SK-N-SH (cell line): ENCODE data around the gene CEP131. TPM values are rescaled to one million over a fixed set of nuclear protein-coding genes. Genes with fewer than 3 reads are reported as not detected.

Source experiments
- CTCF ChIA-PET: fragments of 300-600, 350-600 bp; formaldehyde crosslinking; extraction: SDS; loops from one replicate; lab custom pipeline; 2021; lab: Yijun Ruan, JAX
- POLR2A ChIA-PET: fragments of 350-600 bp; sonication (Branson Sonifier 250); formaldehyde crosslinking; extraction: SDS; loops from one replicate; lab custom pipeline; 2020; ENCODE audit warnings: antibody characterized with exemption, inconsistent platforms; lab: Yijun Ruan, JAX
- DNase-seq: peaks from one replicate; pipeline ENCODE4 v3.0.0; 2012
- H2AFZ ChIP-seq: fragments of 200-600 bp; sonication (generic); 2 replicates; pipeline ENCODE4 v1.8.1; 2016; ENCODE audit warnings: antibody characterized with exemption, mild to moderate bottlenecking, low read depth
- H3F3A ChIP-seq: fragments of 200-600 bp; sonication (generic); replicated peaks from 2 replicates; pipeline ENCODE3; 2016; ENCODE audit warnings: antibody characterized with exemption, mild to moderate bottlenecking; ENCODE audit not compliant: insufficient read depth
- H3K27ac ChIP-seq, 2 experiments: fragments of 200-500 bp in 1 of 2; fragments of 200-600 bp in 1 of 2; sonication (Bioruptor generic) in 1 of 2; sonication (generic), shearing (Covaris generic) in 1 of 2; 2 replicates each; pipeline versions ENCODE4 v1.5.1 to v1.6.1; 2014 to 2016; ENCODE audit warnings: low read depth in 2 of 2, inconsistent platforms in 1 of 2, low read length in 1 of 2, mild to moderate bottlenecking in 1 of 2, mixed read lengths in 1 of 2
- H3K27me3 ChIP-seq: fragments of 200-600 bp; sonication (generic), shearing (Covaris generic); 2 replicates; pipeline ENCODE4 v1.6.1; 2016; ENCODE audit warnings: mixed run types; ENCODE audit not compliant: insufficient read depth
- H3K36me3 ChIP-seq, 2 experiments: fragments of 200-500 bp in 1 of 2; fragments of 200-600 bp in 1 of 2; sonication (Bioruptor generic) in 1 of 2; sonication (generic) in 1 of 2; replicated peaks in 1 of 2; 2 replicates each; pipeline versions ENCODE3 to v1.5.1; 2014 to 2016; ENCODE audit warnings: low read length in 1 of 2, mild to moderate bottlenecking in 1 of 2; ENCODE audit not compliant: insufficient read depth in 2 of 2, control insufficient read depth in 1 of 2
- H3K4me1 ChIP-seq, 2 experiments: fragments of 200-500 bp in 1 of 2; fragments of 200-600 bp in 1 of 2; sonication (Bioruptor generic) in 1 of 2; sonication (generic), shearing (Covaris generic) in 1 of 2; 2 replicates each; pipeline versions ENCODE4 v1.5.1 to v1.6.1; 2014 to 2016; ENCODE audit warnings: low read depth in 1 of 2, low read length in 1 of 2, mixed run types in 1 of 2; ENCODE audit not compliant: insufficient read depth in 2 of 2, control insufficient read depth in 1 of 2
- H3K4me2 ChIP-seq: fragments of 200-600 bp; sonication (generic), shearing (Covaris generic); 2 replicates; pipeline ENCODE4 v1.6.1; 2017; ENCODE audit warnings: mixed run types
- H3K4me3 ChIP-seq, 2 experiments: fragments of 200-500 bp in 1 of 2; fragments of 200-600 bp in 1 of 2; sonication (Bioruptor generic) in 1 of 2; sonication (generic), shearing (Covaris generic) in 1 of 2; 2 replicates each; pipeline versions ENCODE4 v1.5.1 to v1.8.1; 2014 to 2016; ENCODE audit warnings: low read depth in 2 of 2, inconsistent platforms in 1 of 2, low read length in 1 of 2, mild to moderate bottlenecking in 1 of 2, mixed read lengths in 1 of 2, moderate library complexity in 1 of 2
- H3K79me2 ChIP-seq: fragments of 200-600 bp; sonication (generic); 2 replicates; pipeline ENCODE4 v1.8.1; 2017; ENCODE audit warnings: mild to moderate bottlenecking; ENCODE audit not compliant: insufficient read depth
- H3K9ac ChIP-seq: fragments of 200-600 bp; sonication (generic); 2 replicates; pipeline ENCODE4 v1.6.1; 2017; ENCODE audit warnings: mixed run types
- H3K9me2 ChIP-seq: fragments of 200-600 bp; sonication (generic); 2 replicates; pipeline ENCODE4 v1.6.1; 2017; ENCODE audit warnings: mixed run types
- H3K9me3 ChIP-seq: fragments of 200-600 bp; sonication (generic); 2 replicates; pipeline ENCODE4 v1.6.1; 2017; ENCODE audit warnings: mixed run types, mild to moderate bottlenecking, moderate library complexity
- H4K20me1 ChIP-seq: fragments of 200-600 bp; sonication (generic); 2 replicates; pipeline ENCODE4 v1.6.1; 2017; ENCODE audit warnings: mild to moderate bottlenecking, mixed run types; ENCODE audit not compliant: insufficient read depth
- FOSL2 ChIP-seq: IDR thresholded peaks from 2 replicates; pipeline ENCODE4 v1.4.0; 2012; ENCODE audit warnings: low read depth, mild to moderate bottlenecking, moderate library complexity, borderline replicate concordance
- FOXJ3 ChIP-seq: sonication (generic); formaldehyde crosslinking; IDR thresholded peaks from 2 replicates; pipeline ENCODE4 v1.5.1; 2020; ENCODE audit warnings: mild to moderate bottlenecking, missing genetic modification reagents
- FOXM1 ChIP-seq: IDR thresholded peaks from 2 replicates; pipeline ENCODE4 v1.4.0; 2012; ENCODE audit warnings: low read depth, mild to moderate bottlenecking
- GABPA ChIP-seq: IDR thresholded peaks from 2 replicates; pipeline ENCODE4 v1.4.0; 2012; ENCODE audit warnings: low read depth, mild to moderate bottlenecking
- MEF2A ChIP-seq: IDR thresholded peaks from 2 replicates; pipeline ENCODE4 v1.4.0; 2012; ENCODE audit warnings: low read depth, borderline replicate concordance
- MXI1 ChIP-seq: IDR thresholded peaks from 2 replicates; pipeline ENCODE4 v1.6.1; 2012; ENCODE audit warnings: mild to moderate bottlenecking, low read depth, low read length, improper control_type of control experiment
- NFIC ChIP-seq: IDR thresholded peaks from 2 replicates; pipeline ENCODE4 v1.4.0; 2012; ENCODE audit warnings: borderline replicate concordance
- RAD21 ChIP-seq: IDR thresholded peaks from 2 replicates; pipeline ENCODE4 v1.6.1; 2012; ENCODE audit warnings: mild to moderate bottlenecking, low read length
- RFX5 ChIP-seq: IDR thresholded peaks from 2 replicates; pipeline ENCODE4 v1.6.1; 2012; ENCODE audit warnings: mild to moderate bottlenecking, improper control_type of control experiment, low read length
- RXRA ChIP-seq: IDR thresholded peaks from 2 replicates; pipeline ENCODE4 v1.4.0; 2012; ENCODE audit warnings: low read depth, mild to moderate bottlenecking, borderline replicate concordance
- SIN3A ChIP-seq: IDR thresholded peaks from 2 replicates; pipeline ENCODE4 v1.6.1; 2012; ENCODE audit warnings: low read depth, mild to moderate bottlenecking, low read length, moderate library complexity, borderline replicate concordance
- SMC3 ChIP-seq: IDR thresholded peaks from 2 replicates; pipeline ENCODE4 v1.6.1; 2012; ENCODE audit warnings: low read depth, low read length, improper control_type of control experiment
- TEAD4 ChIP-seq: IDR thresholded peaks from 2 replicates; pipeline ENCODE4 v1.4.0; 2012; ENCODE audit warnings: mild to moderate bottlenecking, borderline replicate concordance; ENCODE audit not compliant: insufficient read depth
- USF1 ChIP-seq: IDR thresholded peaks from 2 replicates; pipeline ENCODE4 v1.4.0; 2012; ENCODE audit warnings: low read depth, borderline replicate concordance
- USF2 ChIP-seq: fragments of 150-350 bp; IDR thresholded peaks from 2 replicates; pipeline ENCODE4 v1.6.1; 2017; ENCODE audit warnings: antibody characterized with exemption, low read length, low read depth, borderline replicate concordance
- YY1 ChIP-seq: IDR thresholded peaks from 2 replicates; pipeline ENCODE4 v1.4.0; 2012; ENCODE audit warnings: low read depth, mild to moderate bottlenecking
- WGBS: methylation state at CpG from one replicate; pipeline ENCODE4 v1.1.6; 2017; ENCODE audit warnings: low lambda C conversion rate; 5-methylcytosine and 5-hydroxymethylcytosine counted together
- polyA plus RNA-seq, 3 experiments: library from polyadenylated mRNA; depleted of rRNA; stranded (reverse); fragments of >200 nt; gene quantifications; 2 replicates each; pipeline ENCODE4 v1.2.3, GENCODE V29; 2012
- TF ChIP-seq, protein P1 (sequence below): IDR thresholded peaks from 2 replicates; pipeline ENCODE4 v1.4.0; 2012; ENCODE audit warnings: low read depth, borderline replicate concordance

Gene CEP131
- polyA plus RNA-seq, 1 of the 3 experiments (the other 2 are of a cell fraction), result 34.8 TPM

GRCh38 chr17:81219476-81220180 is 3.1 kb downstream of the CEP131 start:
- H3K4me3 ChIP-seq, result no peak overlapping the region
- CTCF ChIA-PET, result interaction anchor here (1.0 to 3.2 kb wide), 4 partner anchors 19 to 112 kb away, joined by 3 to 19 read pairs (median 7); no protein-coding TSS in a partner anchor

More at GRCh38 chr17:81219476-81220180, 3.1 kb downstream of the CEP131 start:
- no peak for TF ChIP-seq YY1
- no peak for TF ChIP-seq RFX5
- no peak for TF ChIP-seq TEAD4
- no peak for TF ChIP-seq SMC3
- no peak for TF ChIP-seq RXRA
- no peak for TF ChIP-seq FOSL2
- no peak for TF ChIP-seq USF1
- no peak for TF ChIP-seq USF2
- TF ChIP-seq NFIC, result no peak
- no peak for TF ChIP-seq SIN3A
- no peak for TF ChIP-seq FOXJ3 (CRISPR knock-in tag)
- TF ChIP-seq, protein P1, sequence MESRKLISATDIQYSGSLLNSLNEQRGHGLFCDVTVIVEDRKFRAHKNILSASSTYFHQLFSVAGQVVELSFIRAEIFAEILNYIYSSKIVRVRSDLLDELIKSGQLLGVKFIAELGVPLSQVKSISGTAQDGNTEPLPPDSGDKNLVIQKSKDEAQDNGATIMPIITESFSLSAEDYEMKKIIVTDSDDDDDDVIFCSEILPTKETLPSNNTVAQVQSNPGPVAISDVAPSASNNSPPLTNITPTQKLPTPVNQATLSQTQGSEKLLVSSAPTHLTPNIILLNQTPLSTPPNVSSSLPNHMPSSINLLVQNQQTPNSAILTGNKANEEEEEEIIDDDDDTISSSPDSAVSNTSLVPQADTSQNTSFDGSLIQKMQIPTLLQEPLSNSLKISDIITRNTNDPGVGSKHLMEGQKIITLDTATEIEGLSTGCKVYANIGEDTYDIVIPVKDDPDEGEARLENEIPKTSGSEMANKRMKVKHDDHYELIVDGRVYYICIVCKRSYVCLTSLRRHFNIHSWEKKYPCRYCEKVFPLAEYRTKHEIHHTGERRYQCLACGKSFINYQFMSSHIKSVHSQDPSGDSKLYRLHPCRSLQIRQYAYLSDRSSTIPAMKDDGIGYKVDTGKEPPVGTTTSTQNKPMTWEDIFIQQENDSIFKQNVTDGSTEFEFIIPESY, result no peak
- TF ChIP-seq GABPA, result no peak
- TF ChIP-seq FOXM1, result no peak
- no peak for TF ChIP-seq MXI1
- no peak for TF ChIP-seq MEF2A
- no peak for TF ChIP-seq RAD21
- TF ChIP-seq, all 33 proteins: peak for 0
- DNase-seq, result no peak
- H3F3A ChIP-seq, result peaks cover 6% of the 10 kb centered on the region
- H3K9me2 ChIP-seq, result no peaks in the 10 kb centered on the region
- peaks cover 7 to 16% of the 10 kb centered on the region in 2 experiments; a peak in 3 of 4 replicates for H3K4me1 ChIP-seq
- no peak overlapping the region for H2AFZ ChIP-seq
- H3K4me2 ChIP-seq, result no peak overlapping the region
- 96% methylated on average over 20 of the region's 24 CpGs for WGBS
- POLR2A ChIA-PET, result no interaction called here
- no peaks in the 10 kb centered on the region for H3K27me3 ChIP-seq
- H3K9me3 ChIP-seq, result no peaks in the 10 kb centered on the region
- no peaks in the 10 kb centered on the region for H4K20me1 ChIP-seq
- no peak overlapping the region for H3K9ac ChIP-seq
- peaks cover 0 to 2% of the 10 kb centered on the region in 2 experiments for H3K36me3 ChIP-seq
- H3K27ac ChIP-seq, result no peak overlapping the region
- H3K79me2 ChIP-seq, result peaks cover 17% of the 10 kb centered on the region
